ENCODE data around the gene MAN1A1. TPM values are rescaled to one million over a fixed set of nuclear protein-coding genes. Genes with fewer than 3 reads are reported as not detected.

The MAN1A1 gene
- polyA plus RNA-seq, 2 of the 4 experiments (the other 2 are of a cell fraction) = 0.05 TPM; not detected in 1

- 74% methylated on average over 5 of the region's 5 CpGs for WGBS (ENCODE audit: missing lambda C conversion rate)
- DNase-seq (ENCODE audit: low read depth in 1 of 2, low spot score in 1 of 2) (no peak), FAIRE-seq (no peak), ATAC-seq (peak in 1 of 2 experiments; percentile 13; a peak in 1 of 6 replicates)
- Histone ChIP-seq H3K4me1 (no peaks in the 10 kb centered on the region), H3K4me2 (no peak overlapping the region), H3K9me3 (no peaks in the 10 kb centered on the region), H3K27ac (no peak overlapping the region), H3K4me3 (no peak overlapping the region)
- POLR2A ChIA-PET = no interaction called here
- CTCF ChIA-PET = interaction anchor here (1.1 to 2.3 kb wide), 3 partner anchors 8 to 21 kb away, joined by 3 to 10 read pairs (median 6); no protein-coding TSS in a partner anchor
- TF ChIP-seq CBX8 (IDR thresholded peaks at IDR 0.05) (no peak), RNF2 (IDR thresholded peaks at IDR 0.05; ENCODE audit: borderline replicate concordance, low read depth) (no peak), JUNB (IDR thresholded peaks at IDR 0.05) (no peak), EHF (CRISPR knock-in tag; IDR thresholded peaks at IDR 0.05) (no peak), HOXA7 (CRISPR knock-in tag; IDR thresholded peaks at IDR 0.05) (no peak), TFCP2L1 (CRISPR knock-in tag; IDR thresholded peaks at IDR 0.05) (no peak), EHMT2 (IDR thresholded peaks at IDR 0.05; ENCODE audit: low read depth) (no peak), JUN (IDR thresholded peaks at IDR 0.05) (no peak), RAD21 (conservative IDR thresholded peaks at IDR 0.05 in 1 of 2, IDR thresholded peaks at IDR 0.05 in 1 of 2) (no peak)
These were observed 212.1 kb downstream of the MAN1A1 start for GRCh38 chr6:119137194-119138072.

- POLR2A ChIA-PET = no interaction called here
These were observed 214.8 kb downstream of the MAN1A1 start for GRCh38 chr6:119134752-119135151.

GRCh38 chr6:119133400-119133799 is 216.2 kb downstream of the MAN1A1 start:
- 53% methylated on average over 3 of the region's 3 CpGs for WGBS (ENCODE audit: missing lambda C conversion rate)
- FAIRE-seq (no peak), ATAC-seq (no peak), DNase-seq (ENCODE audit: low read depth in 1 of 2, low spot score in 1 of 2) (no peak)
- Histone ChIP-seq H3K4me3 (no peak overlapping the region), H3K4me1 (peaks cover 9% of the 10 kb centered on the region), H3K9me3 (no peaks in the 10 kb centered on the region), H3K4me2 (no peak overlapping the region), H3K27ac (no peak overlapping the region)
- ChIA-PET CTCF (interaction anchor here (1.1 kb wide), 1 partner anchor 16 kb away, joined by 3 read pairs; no protein-coding TSS in a partner anchor), POLR2A (no interaction called here)
- TF ChIP-seq KDM5A (IDR thresholded peaks at IDR 0.05) (no peak), GATA3 (IDR thresholded peaks at IDR 0.05; ENCODE audit: borderline replicate concordance) (no peak), NR3C1 (IDR thresholded peaks at IDR 0.05) (no peak), HES2 (IDR thresholded peaks at IDR 0.05) (no peak), MAX (IDR thresholded peaks at IDR 0.05) (no peak), PHF8 (IDR thresholded peaks at IDR 0.05; ENCODE audit: borderline replicate concordance, low read depth) (no peak)

More at GRCh38 chr6:119134752-119135151, 214.8 kb downstream of the MAN1A1 start:
- no peak overlapping the region for H3K4me2 ChIP-seq
- no peak for TF ChIP-seq ESRRA (IDR thresholded peaks at IDR 0.05; ENCODE audit: borderline replicate concordance, low read length)
- TF ChIP-seq CHD4 (IDR thresholded peaks at IDR 0.05; ENCODE audit: borderline replicate concordance) = no peak
- no peak for TF ChIP-seq RAD21 (conservative IDR thresholded peaks at IDR 0.05 in 1 of 2, IDR thresholded peaks at IDR 0.05 in 1 of 2)
- TF ChIP-seq POLR2AphosphoS2 (conservative IDR thresholded peaks at IDR 0.05; ENCODE audit: low read length) = no peak
- TF ChIP-seq TFCP2L1 (CRISPR knock-in tag; IDR thresholded peaks at IDR 0.05) = no peak
- TF ChIP-seq MAFK (IDR thresholded peaks at IDR 0.05; ENCODE audit: partially characterized antibody) = no peak
- TF ChIP-seq NFE2L2 (conservative IDR thresholded peaks at IDR 0.05; ENCODE audit: low read length) = no peak
- no peak for TF ChIP-seq GATA3 (IDR thresholded peaks at IDR 0.05; ENCODE audit: borderline replicate concordance)
- no peak for TF ChIP-seq PHF8 (IDR thresholded peaks at IDR 0.05; ENCODE audit: borderline replicate concordance, low read depth)
- no peak for TF ChIP-seq NPAS2 (CRISPR knock-in tag; IDR thresholded peaks at IDR 0.05; ENCODE audit: borderline replicate concordance)
- no peak for TF ChIP-seq JUNB (IDR thresholded peaks at IDR 0.05)
- no peak for TF ChIP-seq HDAC2 (IDR thresholded peaks at IDR 0.05)
- H3K4me1 ChIP-seq = peaks cover 6% of the 10 kb centered on the region
- H3K4me3 ChIP-seq = no peak overlapping the region
- DNase-seq (ENCODE audit: low read depth in 1 of 2, low spot score in 1 of 2) (no peak), ATAC-seq (no peak), FAIRE-seq (no peak)
- no peaks in the 10 kb centered on the region for H3K9me3 ChIP-seq
- H3K27ac ChIP-seq = no peak overlapping the region
- 9% methylated on average over 2 of the region's 2 CpGs for WGBS (ENCODE audit: missing lambda C conversion rate)
- CTCF ChIA-PET = no interaction called here
